Liver (tissue), 9 donors: ENCODE data around the gene CHST3. TPM values are rescaled to one million over a fixed set of nuclear protein-coding genes. Genes with fewer than 3 reads are reported as not detected.

Experiments
- DNase-seq: peaks from one replicate; pipeline ENCODE4 v3.0.0-alpha.2; 2017; ENCODE audit warnings: low spot score
- H3K27ac ChIP-seq, 2 donors: one replicate each; pipeline ENCODE4 v1.7.0; 2013; ENCODE audit warnings: inconsistent platforms in 2 of 2, low read length in 2 of 2, control low read depth in 1 of 2, low read depth in 1 of 2, mild to moderate bottlenecking in 1 of 2
- H3K27me3 ChIP-seq, 4 donors: one replicate each; pipeline versions ENCODE4 v1.6.1 to v1.7.0; 2013; ENCODE audit warnings: low read length in 3 of 4, inconsistent platforms in 1 of 4, mild to moderate bottlenecking in 1 of 4, moderate library complexity in 1 of 4; ENCODE audit not compliant: control insufficient read depth in 4 of 4, insufficient read depth in 4 of 4
- H3K36me3 ChIP-seq, 4 donors: one replicate each; pipeline versions ENCODE4 v1.6.1 to v1.7.0; 2013; ENCODE audit warnings: low read length in 3 of 4, mild to moderate bottlenecking in 3 of 4, low read depth in 1 of 4, moderate library complexity in 1 of 4; ENCODE audit not compliant: control insufficient read depth in 4 of 4, insufficient read depth in 3 of 4
- H3K4me1 ChIP-seq, 4 donors: one replicate each; pipeline versions ENCODE4 v1.6.1 to v1.7.0; 2013; ENCODE audit warnings: low read length in 3 of 4, mild to moderate bottlenecking in 3 of 4, moderate library complexity in 1 of 4; ENCODE audit not compliant: control insufficient read depth in 4 of 4, insufficient read depth in 4 of 4
- H3K4me3 ChIP-seq, 3 donors: one replicate each; pipeline versions ENCODE4 v1.6.1 to v1.7.0; 2013; ENCODE audit warnings: low read length in 3 of 3, control low read depth in 1 of 3, low read depth in 1 of 3, mild to moderate bottlenecking in 1 of 3
- H3K9ac ChIP-seq, 2 donors: one replicate each; pipeline ENCODE4 v1.7.0; 2013; ENCODE audit warnings: low read length in 2 of 2, mild to moderate bottlenecking in 2 of 2, moderate library complexity in 2 of 2, control low read depth in 1 of 2, low read depth in 1 of 2
- H3K9me3 ChIP-seq, 4 donors: one replicate each; pipeline versions ENCODE4 v1.6.1 to v1.7.0; 2013; ENCODE audit warnings: low read length in 3 of 4; ENCODE audit not compliant: control insufficient read depth in 4 of 4
- EGR1 ChIP-seq, 2 donors: IDR thresholded peaks; 2 replicates each; pipeline ENCODE4 v1.6.1; 2016 to 2018; ENCODE audit warnings: antibody characterized with exemption in 2 of 2, low read depth in 2 of 2
- FOXA1 ChIP-seq: IDR thresholded peaks from 2 replicates; pipeline ENCODE4 v1.6.1; 2016; ENCODE audit warnings: antibody characterized with exemption
- FOXA2 ChIP-seq: IDR thresholded peaks from 2 replicates; pipeline ENCODE4 v1.6.1; 2016; ENCODE audit warnings: antibody characterized with exemption
- GABPA ChIP-seq, 2 donors: IDR thresholded peaks in 1 of 2; conservative IDR thresholded peaks in 1 of 2; 2 replicates each; pipeline ENCODE4 v1.6.1; 2016; ENCODE audit warnings: antibody characterized with exemption in 2 of 2, mild to moderate bottlenecking in 1 of 2, moderate library complexity in 1 of 2
- HNF4A ChIP-seq, 2 donors: conservative IDR thresholded peaks; 2 replicates each; pipeline ENCODE4 v1.6.1; 2016; ENCODE audit warnings: antibody characterized with exemption in 2 of 2, mild to moderate bottlenecking in 2 of 2
- HNF4G ChIP-seq: IDR thresholded peaks from 2 replicates; pipeline ENCODE4 v1.6.1; 2016; ENCODE audit warnings: antibody characterized with exemption
- JUND ChIP-seq, 2 donors: IDR thresholded peaks; 2 replicates each; pipeline ENCODE4 v1.6.1; 2016; ENCODE audit warnings: antibody characterized with exemption in 2 of 2
- NR2F2 ChIP-seq: IDR thresholded peaks from 2 replicates; pipeline ENCODE4 v1.6.1; 2016; ENCODE audit warnings: antibody characterized with exemption
- RAD21 ChIP-seq, 2 donors: IDR thresholded peaks; 2 replicates each; pipeline ENCODE4 v1.6.1; 2016; ENCODE audit warnings: antibody characterized with exemption in 2 of 2, mild to moderate bottlenecking in 2 of 2
- RXRA ChIP-seq, 2 donors: IDR thresholded peaks; 2 replicates each; pipeline ENCODE4 v1.6.1; 2017 to 2018; ENCODE audit warnings: antibody characterized with exemption in 2 of 2, mild to moderate bottlenecking in 1 of 2
- SP1 ChIP-seq: IDR thresholded peaks from 2 replicates; pipeline ENCODE4 v1.6.1; 2018; ENCODE audit warnings: antibody characterized with exemption, mild to moderate bottlenecking
- TAF1 ChIP-seq: conservative IDR thresholded peaks from 2 replicates; pipeline ENCODE4 v1.6.1; 2016; ENCODE audit warnings: antibody characterized with exemption, mild to moderate bottlenecking
- YY1 ChIP-seq: IDR thresholded peaks from 2 replicates; pipeline ENCODE4 v1.6.1; 2016; ENCODE audit warnings: antibody characterized with exemption, mild to moderate bottlenecking
- WGBS: extraction: QIAGEN DNeasy Blood & Tissue Kit; methylation state at CpG from one replicate; pipeline ENCODE4 v1.1.7; 2013; 5-methylcytosine and 5-hydroxymethylcytosine counted together
- polyA plus RNA-seq, 2 donors: library from polyadenylated mRNA; stranded (reverse) in 1 of 2; unstranded in 1 of 2; fragments of 200-250 nt in 1 of 2; fragments of >200 nt in 1 of 2; fragmentation: Nextera tagmentation in 1 of 2; extraction: Ambion mirVana in 1 of 2; gene quantifications; one replicate each; pipeline versions ENCODE4 v1.2.1 to v1.2.3, GENCODE V29; 2013 to 2015
- total RNA-seq, 2 donors: library from RNA; depleted of rRNA; stranded (reverse); fragments of >200 nt; gene quantifications; one replicate each; pipeline ENCODE4 v1.2.3, GENCODE V29; 2014
- TF ChIP-seq, protein P1 (sequence below): IDR thresholded peaks from 2 replicates; pipeline ENCODE4 v1.6.1; 2016; ENCODE audit warnings: antibody characterized with exemption, mild to moderate bottlenecking
- TF ChIP-seq, protein P2 (sequence below): IDR thresholded peaks from 2 replicates; pipeline ENCODE4 v1.6.1; 2016; ENCODE audit warnings: antibody characterized with exemption
- TF ChIP-seq, protein P3 (sequence below): IDR thresholded peaks from 2 replicates; pipeline ENCODE4 v1.6.1; 2016; ENCODE audit warnings: antibody characterized with exemption
- TF ChIP-seq, protein P4 (sequence below): fragments of 150-350 bp; IDR thresholded peaks from 2 replicates; pipeline ENCODE4 v1.5.1; 2017; ENCODE audit warnings: improper control_type of control experiment, low read depth, low read length; ENCODE audit not compliant: missing input control
- TF ChIP-seq, protein P5 (sequence below): IDR thresholded peaks from 2 replicates; pipeline ENCODE4 v1.6.1; 2016; ENCODE audit warnings: antibody characterized with exemption
- donor health status: healthy.
- donor health status: healthy.
- donor health status: healthy.
- donor health status: healthy.
- donor health status: healthy.

Gene CHST3
- total and polyA plus RNA-seq, 4 donors = 0.29 to 4.3 (median 1.5) TPM

DNA sequence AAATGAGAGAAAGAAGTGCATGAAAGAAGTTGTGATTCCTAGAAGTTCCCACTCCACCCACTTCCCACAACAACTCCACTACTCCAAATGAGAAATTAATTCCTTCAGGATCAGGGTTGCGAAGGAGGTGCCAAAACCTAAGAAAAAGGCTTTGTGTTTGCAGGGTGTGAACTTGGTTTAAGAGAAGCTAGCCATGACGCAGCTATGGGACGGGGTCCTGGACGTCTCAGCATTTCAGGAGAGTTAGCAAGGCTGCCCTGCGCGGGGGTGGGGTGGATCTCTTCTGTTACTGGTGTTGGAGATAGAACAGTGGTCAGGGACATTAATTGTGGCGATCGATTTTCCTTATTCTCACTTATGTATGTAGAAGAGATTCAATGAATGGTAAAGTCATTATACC, 61.2 kb downstream of the CHST3 start:
- no peak overlapping the region for H3K4me3 ChIP-seq
- 95% methylated on average over 8 of the region's 8 CpGs for WGBS
- TF ChIP-seq, protein P1, sequence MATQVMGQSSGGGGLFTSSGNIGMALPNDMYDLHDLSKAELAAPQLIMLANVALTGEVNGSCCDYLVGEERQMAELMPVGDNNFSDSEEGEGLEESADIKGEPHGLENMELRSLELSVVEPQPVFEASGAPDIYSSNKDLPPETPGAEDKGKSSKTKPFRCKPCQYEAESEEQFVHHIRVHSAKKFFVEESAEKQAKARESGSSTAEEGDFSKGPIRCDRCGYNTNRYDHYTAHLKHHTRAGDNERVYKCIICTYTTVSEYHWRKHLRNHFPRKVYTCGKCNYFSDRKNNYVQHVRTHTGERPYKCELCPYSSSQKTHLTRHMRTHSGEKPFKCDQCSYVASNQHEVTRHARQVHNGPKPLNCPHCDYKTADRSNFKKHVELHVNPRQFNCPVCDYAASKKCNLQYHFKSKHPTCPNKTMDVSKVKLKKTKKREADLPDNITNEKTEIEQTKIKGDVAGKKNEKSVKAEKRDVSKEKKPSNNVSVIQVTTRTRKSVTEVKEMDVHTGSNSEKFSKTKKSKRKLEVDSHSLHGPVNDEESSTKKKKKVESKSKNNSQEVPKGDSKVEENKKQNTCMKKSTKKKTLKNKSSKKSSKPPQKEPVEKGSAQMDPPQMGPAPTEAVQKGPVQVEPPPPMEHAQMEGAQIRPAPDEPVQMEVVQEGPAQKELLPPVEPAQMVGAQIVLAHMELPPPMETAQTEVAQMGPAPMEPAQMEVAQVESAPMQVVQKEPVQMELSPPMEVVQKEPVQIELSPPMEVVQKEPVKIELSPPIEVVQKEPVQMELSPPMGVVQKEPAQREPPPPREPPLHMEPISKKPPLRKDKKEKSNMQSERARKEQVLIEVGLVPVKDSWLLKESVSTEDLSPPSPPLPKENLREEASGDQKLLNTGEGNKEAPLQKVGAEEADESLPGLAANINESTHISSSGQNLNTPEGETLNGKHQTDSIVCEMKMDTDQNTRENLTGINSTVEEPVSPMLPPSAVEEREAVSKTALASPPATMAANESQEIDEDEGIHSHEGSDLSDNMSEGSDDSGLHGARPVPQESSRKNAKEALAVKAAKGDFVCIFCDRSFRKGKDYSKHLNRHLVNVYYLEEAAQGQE = no peak
- TF ChIP-seq, protein P2, sequence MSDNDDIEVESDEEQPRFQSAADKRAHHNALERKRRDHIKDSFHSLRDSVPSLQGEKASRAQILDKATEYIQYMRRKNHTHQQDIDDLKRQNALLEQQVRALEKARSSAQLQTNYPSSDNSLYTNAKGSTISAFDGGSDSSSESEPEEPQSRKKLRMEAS = no peak
- TF ChIP-seq SP1 (no peak), FOXA1 (no peak), RAD21 (IDR thresholded peaks at IDR 0.05) (no peak), JUND (IDR thresholded peaks at IDR 0.05) (no peak), TAF1 (no peak), HNF4G (no peak), NR2F2 (no peak), RXRA (IDR thresholded peaks at IDR 0.05) (no peak)
- H3K4me1 ChIP-seq = no peaks in the 10 kb centered on the region
- no peak overlapping the region for H3K9ac ChIP-seq
- H3K36me3 ChIP-seq = no peaks in the 10 kb centered on the region
- no peak overlapping the region for H3K27ac ChIP-seq
- H3K27me3 ChIP-seq = peaks cover 0 to 2% (median 0%) of the 10 kb centered on the region in 4 donors
- DNase-seq = no peak
- H3K9me3 ChIP-seq = no peaks in the 10 kb centered on the region

DNA sequence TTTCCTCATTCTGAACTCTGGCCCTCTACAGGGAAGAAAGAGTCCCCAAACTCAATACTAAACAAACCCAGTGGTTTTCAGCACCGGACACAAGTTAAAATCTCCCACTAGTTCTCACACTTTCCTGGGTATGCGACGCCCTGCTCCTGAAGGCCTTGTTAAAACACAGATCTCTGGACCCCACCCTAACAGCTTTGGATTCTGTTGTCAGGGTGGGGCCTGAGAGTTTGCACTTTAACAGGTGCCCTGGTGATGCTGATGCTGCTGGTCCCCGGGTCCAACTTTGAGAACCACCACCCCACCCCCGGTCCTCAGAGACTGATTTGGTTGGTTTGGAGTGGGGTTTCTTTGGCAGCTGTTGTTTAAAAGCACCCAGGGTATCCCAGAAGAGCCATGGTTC, 61.6 kb downstream of the CHST3 start:
- no peak for DNase-seq
- Histone ChIP-seq H3K4me1 (no peaks in the 10 kb centered on the region), H3K4me3 (no peak overlapping the region), H3K27me3 (peaks cover 0 to 1% (median 0%) of the 10 kb centered on the region in 4 donors), H3K9ac (no peak overlapping the region), H3K9me3 (no peaks in the 10 kb centered on the region), H3K27ac (no peak overlapping the region), H3K36me3 (no peaks in the 10 kb centered on the region)
- no peak for TF ChIP-seq NR2F2
- no peak for TF ChIP-seq TAF1
- no peak for TF ChIP-seq GABPA (IDR thresholded peaks at IDR 0.05 in 1 of 2, conservative IDR thresholded peaks at IDR 0.05 in 1 of 2)
- no peak for TF ChIP-seq RXRA (IDR thresholded peaks at IDR 0.05)
- no peak for TF ChIP-seq JUND (IDR thresholded peaks at IDR 0.05)
- no peak for TF ChIP-seq HNF4G
- TF ChIP-seq, protein P3, sequence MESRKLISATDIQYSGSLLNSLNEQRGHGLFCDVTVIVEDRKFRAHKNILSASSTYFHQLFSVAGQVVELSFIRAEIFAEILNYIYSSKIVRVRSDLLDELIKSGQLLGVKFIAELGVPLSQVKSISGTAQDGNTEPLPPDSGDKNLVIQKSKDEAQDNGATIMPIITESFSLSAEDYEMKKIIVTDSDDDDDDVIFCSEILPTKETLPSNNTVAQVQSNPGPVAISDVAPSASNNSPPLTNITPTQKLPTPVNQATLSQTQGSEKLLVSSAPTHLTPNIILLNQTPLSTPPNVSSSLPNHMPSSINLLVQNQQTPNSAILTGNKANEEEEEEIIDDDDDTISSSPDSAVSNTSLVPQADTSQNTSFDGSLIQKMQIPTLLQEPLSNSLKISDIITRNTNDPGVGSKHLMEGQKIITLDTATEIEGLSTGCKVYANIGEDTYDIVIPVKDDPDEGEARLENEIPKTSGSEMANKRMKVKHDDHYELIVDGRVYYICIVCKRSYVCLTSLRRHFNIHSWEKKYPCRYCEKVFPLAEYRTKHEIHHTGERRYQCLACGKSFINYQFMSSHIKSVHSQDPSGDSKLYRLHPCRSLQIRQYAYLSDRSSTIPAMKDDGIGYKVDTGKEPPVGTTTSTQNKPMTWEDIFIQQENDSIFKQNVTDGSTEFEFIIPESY = no peak
- TF ChIP-seq, protein P4, sequence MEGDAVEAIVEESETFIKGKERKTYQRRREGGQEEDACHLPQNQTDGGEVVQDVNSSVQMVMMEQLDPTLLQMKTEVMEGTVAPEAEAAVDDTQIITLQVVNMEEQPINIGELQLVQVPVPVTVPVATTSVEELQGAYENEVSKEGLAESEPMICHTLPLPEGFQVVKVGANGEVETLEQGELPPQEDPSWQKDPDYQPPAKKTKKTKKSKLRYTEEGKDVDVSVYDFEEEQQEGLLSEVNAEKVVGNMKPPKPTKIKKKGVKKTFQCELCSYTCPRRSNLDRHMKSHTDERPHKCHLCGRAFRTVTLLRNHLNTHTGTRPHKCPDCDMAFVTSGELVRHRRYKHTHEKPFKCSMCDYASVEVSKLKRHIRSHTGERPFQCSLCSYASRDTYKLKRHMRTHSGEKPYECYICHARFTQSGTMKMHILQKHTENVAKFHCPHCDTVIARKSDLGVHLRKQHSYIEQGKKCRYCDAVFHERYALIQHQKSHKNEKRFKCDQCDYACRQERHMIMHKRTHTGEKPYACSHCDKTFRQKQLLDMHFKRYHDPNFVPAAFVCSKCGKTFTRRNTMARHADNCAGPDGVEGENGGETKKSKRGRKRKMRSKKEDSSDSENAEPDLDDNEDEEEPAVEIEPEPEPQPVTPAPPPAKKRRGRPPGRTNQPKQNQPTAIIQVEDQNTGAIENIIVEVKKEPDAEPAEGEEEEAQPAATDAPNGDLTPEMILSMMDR = no peak
- TF ChIP-seq, protein P1 = no peak
- no peak for TF ChIP-seq HNF4A (conservative IDR thresholded peaks at IDR 0.05)
- TF ChIP-seq, protein P5, sequence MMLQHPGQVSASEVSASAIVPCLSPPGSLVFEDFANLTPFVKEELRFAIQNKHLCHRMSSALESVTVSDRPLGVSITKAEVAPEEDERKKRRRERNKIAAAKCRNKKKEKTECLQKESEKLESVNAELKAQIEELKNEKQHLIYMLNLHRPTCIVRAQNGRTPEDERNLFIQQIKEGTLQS = no peak
- no peak for TF ChIP-seq SP1
- TF ChIP-seq EGR1 (IDR thresholded peaks at IDR 0.05; ENCODE audit: low read depth in 2 of 2) = no peak
- TF ChIP-seq FOXA1 = no peak
- TF ChIP-seq FOXA2 = no peak
- TF ChIP-seq YY1 = no peak
- no peak for TF ChIP-seq RAD21 (IDR thresholded peaks at IDR 0.05)
- TF ChIP-seq, protein P2 = no peak
- 80% methylated on average over 5 of the region's 5 CpGs for WGBS
